Lower leg skin (tissue), 4 donors: ENCODE data around the gene ZNF483. TPM values are rescaled to one million over a fixed set of nuclear protein-coding genes. Genes with fewer than 3 reads are reported as not detected.
"Not testable (repeated sequence)": the region's sequence is repeated elsewhere in the genome, so short reads cannot be mapped to it uniquely, and the experiment has no call there.

ENCODE experiments used
- DNase-seq, 2 donors: peaks; one replicate each; pipeline ENCODE4 v3.0.0-alpha.2; 2019; ENCODE audit warnings: low spot score in 2 of 2
- H3K4me3 ChIP-seq: fragments of 200-600 bp; sonication (generic); 2 replicates; pipeline ENCODE4 v1.5.1; 2017; ENCODE audit warnings: mild to moderate bottlenecking, low read depth; ENCODE audit not compliant: poor library complexity, severe bottlenecking
- POLR2A ChIP-seq, 2 donors: fragments of 450-650 bp; IDR thresholded peaks; one replicate each; pipeline ENCODE4 v1.6.1; 2016 to 2017; ENCODE audit warnings: antibody characterized with exemption in 2 of 2, mild to moderate bottlenecking in 1 of 2, moderate library complexity in 1 of 2
- WGBS, 2 donors: methylation state at CpG; one replicate each; pipeline ENCODE4 v1.1.5; 2018; 5-methylcytosine and 5-hydroxymethylcytosine counted together
- intact Hi-C: fragments of 100-400 bp; cut with DNase I; formaldehyde crosslinking; loops from one replicate; pipeline ENCODE4 v1.15.0; 2023; ENCODE audit warnings: low total_unique reads
- total RNA-seq, 4 donors: library from RNA; depleted of rRNA; stranded (reverse); fragments of >200 nt; gene quantifications; one replicate each; pipeline ENCODE4 v1.1.0, GENCODE V29; 2016
- TF ChIP-seq, protein P1 (sequence below), 3 donors: fragments of 450-650 bp; IDR thresholded peaks; one replicate each; pipeline ENCODE4 v1.5.1; 2016; ENCODE audit warnings: antibody characterized with exemption in 3 of 3, mild to moderate bottlenecking in 3 of 3, moderate library complexity in 2 of 3

Gene ZNF483
- total RNA-seq, 4 donors from 2014 or later = 0.55 to 3.4 (median 2.3) TPM

GRCh38 chr9:111531716-111532115 is 6.7 kb downstream of the ZNF483 start:
- intact Hi-C loops = no loop called here
- 97 to 99% methylated on average over 4 of the region's 4 CpGs for WGBS, 2 donors

GRCh38 chr9:111533099-111533790 is 8.3 kb downstream of the ZNF483 start:
- TF ChIP-seq, protein P1, sequence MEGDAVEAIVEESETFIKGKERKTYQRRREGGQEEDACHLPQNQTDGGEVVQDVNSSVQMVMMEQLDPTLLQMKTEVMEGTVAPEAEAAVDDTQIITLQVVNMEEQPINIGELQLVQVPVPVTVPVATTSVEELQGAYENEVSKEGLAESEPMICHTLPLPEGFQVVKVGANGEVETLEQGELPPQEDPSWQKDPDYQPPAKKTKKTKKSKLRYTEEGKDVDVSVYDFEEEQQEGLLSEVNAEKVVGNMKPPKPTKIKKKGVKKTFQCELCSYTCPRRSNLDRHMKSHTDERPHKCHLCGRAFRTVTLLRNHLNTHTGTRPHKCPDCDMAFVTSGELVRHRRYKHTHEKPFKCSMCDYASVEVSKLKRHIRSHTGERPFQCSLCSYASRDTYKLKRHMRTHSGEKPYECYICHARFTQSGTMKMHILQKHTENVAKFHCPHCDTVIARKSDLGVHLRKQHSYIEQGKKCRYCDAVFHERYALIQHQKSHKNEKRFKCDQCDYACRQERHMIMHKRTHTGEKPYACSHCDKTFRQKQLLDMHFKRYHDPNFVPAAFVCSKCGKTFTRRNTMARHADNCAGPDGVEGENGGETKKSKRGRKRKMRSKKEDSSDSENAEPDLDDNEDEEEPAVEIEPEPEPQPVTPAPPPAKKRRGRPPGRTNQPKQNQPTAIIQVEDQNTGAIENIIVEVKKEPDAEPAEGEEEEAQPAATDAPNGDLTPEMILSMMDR (IDR thresholded peaks at IDR 0.05) = no peak
- no peak for TF ChIP-seq POLR2A (IDR thresholded peaks at IDR 0.05)
- intact Hi-C loops = no loop called here
- DNase-seq = no peak
- H3K4me3 ChIP-seq = no peak overlapping the region
- WGBS, 2 donors = 92 to 95% methylated on average over 5 of the region's 5 CpGs

More at GRCh38 chr9:111531716-111532115, 6.7 kb downstream of the ZNF483 start:
- DNase-seq = no peak
- TF ChIP-seq, protein P1 (IDR thresholded peaks at IDR 0.05) = no peak
- no peak for TF ChIP-seq POLR2A (IDR thresholded peaks at IDR 0.05)
- no peak overlapping the region for H3K4me3 ChIP-seq

GRCh38 chr9:111542497-111543254 is 17.7 kb downstream of the ZNF483 start:
- H3K4me3 ChIP-seq = no peak overlapping the region
- 97% methylated on average over 11 of the region's 11 CpGs for WGBS, 2 donors
- intact Hi-C loops = no loop called here
- DNase-seq = no peak
- TF ChIP-seq POLR2A (IDR thresholded peaks at IDR 0.05) = no peak
- TF ChIP-seq, protein P1 (IDR thresholded peaks at IDR 0.05) = no peak

GRCh38 chr9:111548623-111549022 is 23.6 kb downstream of the ZNF483 start:
- no peak overlapping the region for H3K4me3 ChIP-seq
- WGBS, 2 donors = 96 to 99% methylated on average over 2 of the region's 2 CpGs
- TF ChIP-seq, protein P1 (IDR thresholded peaks at IDR 0.05) = no peak
- no peak for TF ChIP-seq POLR2A (IDR thresholded peaks at IDR 0.05)
- intact Hi-C loops = no loop called here
- DNase-seq = no peak

- 85 to 96% methylated on average over 2 of the region's 2 CpGs for WGBS, 2 donors
- H3K4me3 ChIP-seq, DNase-seq, intact Hi-C loops: not testable (repeated sequence)
These were observed 30.4 kb downstream of the ZNF483 start for GRCh38 chr9:111555425-111555824.

DNA sequence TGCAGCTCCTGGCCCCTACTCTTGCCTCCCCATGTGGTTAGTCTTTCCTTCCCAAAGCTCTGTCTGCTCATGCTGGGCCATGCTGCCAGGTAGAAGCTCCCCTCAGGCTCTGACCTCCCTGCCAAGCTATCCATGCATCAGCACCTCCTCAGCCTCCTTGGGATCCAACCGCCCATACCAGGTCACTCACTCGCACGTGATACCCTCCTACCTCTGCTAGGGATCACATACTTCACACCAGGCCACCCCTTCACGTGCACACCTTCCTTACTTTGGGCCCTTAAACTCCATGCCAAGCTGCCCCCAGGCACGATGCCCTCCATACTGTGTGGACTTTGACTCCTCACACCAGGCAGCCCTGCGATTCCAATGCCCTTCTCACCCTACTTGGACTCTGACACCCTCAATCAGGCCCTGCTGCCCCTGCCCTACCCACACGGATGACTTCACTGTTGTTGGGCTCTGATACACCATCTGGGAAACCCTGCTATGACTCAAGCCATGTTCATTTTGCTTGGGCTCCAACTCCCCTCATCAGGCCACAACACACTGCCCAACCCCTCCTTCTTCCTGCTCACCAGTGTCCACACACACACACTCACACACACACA is 34.1 kb downstream of the ZNF483 start:
- DNase-seq = no peak
- TF ChIP-seq, protein P1 (IDR thresholded peaks at IDR 0.05) = no peak
- TF ChIP-seq POLR2A (IDR thresholded peaks at IDR 0.05) = no peak
- H3K4me3 ChIP-seq = no peak overlapping the region
- intact Hi-C loops = no loop called here
- 89 to 91% methylated on average over 7 of the region's 7 CpGs for WGBS, 2 donors
